Measurements from ENCODE around the gene C15orf61.

- TF ChIP-seq CTCF (IDR thresholded peaks at IDR 0.05; ENCODE audit: low read length) = no peak
- TF ChIP-seq EZH2 (optimal IDR thresholded peaks at IDR 0.05; ENCODE audit: low read depth, low read length) = no peak
Observed at GRCh38 chr15:67509918-67510317, 11.0 kb upstream of the C15orf61 start.
